GM18499 (cell line): Measurements from ENCODE around the gene DDX5.
"Not testable (repeated sequence)": the region's sequence is repeated elsewhere in the genome, so short reads cannot be mapped to it uniquely, and the experiment has no call there.

ENCODE experiments used
- ATAC-seq: cut with Tn5 transposase; IDR thresholded peaks from one replicate; pipeline ENCODE4 v1.9.1; 2021; ENCODE audit warnings: moderate number of reproducible peaks; ENCODE audit not compliant: insufficient read depth, unreplicated experiment

DDX5 gene

GRCh38 chr17:64496348-64496785 is 9.7 kb downstream of the DDX5 start:
- no peak for ATAC-seq

GRCh38 chr17:64495300-64495699 is 10.8 kb downstream of the DDX5 start:
- ATAC-seq, result not testable (repeated sequence)

DNA sequence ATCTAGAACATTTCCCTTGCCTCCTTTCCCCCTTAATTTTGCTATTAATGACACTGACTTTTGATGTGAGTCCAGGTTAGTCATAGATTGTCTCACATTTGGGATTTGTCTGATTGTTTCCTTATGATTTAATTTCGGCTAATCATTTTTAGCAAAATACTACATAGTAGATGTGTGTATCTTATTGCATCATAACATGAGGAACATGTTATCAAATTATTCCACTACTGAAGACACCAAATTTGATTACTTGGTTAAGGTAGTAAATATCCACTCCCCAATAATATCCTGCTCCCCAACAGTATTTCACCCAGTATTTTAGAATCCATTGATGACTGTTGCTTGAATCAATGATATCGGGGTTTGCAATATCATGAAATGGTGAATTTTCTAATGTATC is 12.0 kb downstream of the DDX5 start:
- no peak for ATAC-seq

DNA sequence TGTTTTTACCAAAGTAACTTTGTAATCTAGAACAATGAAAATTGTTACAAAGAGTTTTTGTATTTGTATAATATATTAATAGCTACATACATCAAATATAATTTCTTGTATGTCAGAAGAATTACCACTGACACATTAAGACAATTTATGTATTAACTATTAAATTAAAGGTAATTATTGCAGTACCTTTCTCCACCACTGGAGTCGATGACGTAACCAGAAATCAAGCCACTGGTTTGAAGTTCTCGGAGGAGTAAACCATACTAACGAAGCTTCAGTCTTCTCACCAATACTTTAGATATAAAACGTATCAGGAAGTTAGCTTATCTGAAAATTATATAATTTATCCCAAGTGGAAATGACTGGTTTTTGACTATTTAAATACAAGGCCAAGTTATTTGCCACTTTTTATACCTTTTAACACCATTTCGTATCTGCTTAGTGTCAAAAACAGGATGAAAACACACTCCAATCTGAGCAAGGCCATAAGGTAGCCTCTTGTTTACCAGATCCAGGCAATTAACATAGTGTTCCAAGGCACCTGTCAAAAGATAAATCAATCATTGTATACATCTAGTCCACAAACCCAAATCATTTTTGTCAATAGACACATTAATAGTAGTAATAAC is 13.5 kb downstream of the DDX5 start:
- no peak for ATAC-seq

GRCh38 chr17:64491994-64492393 is 14.1 kb downstream of the DDX5 start:
- no peak for ATAC-seq

DNA sequence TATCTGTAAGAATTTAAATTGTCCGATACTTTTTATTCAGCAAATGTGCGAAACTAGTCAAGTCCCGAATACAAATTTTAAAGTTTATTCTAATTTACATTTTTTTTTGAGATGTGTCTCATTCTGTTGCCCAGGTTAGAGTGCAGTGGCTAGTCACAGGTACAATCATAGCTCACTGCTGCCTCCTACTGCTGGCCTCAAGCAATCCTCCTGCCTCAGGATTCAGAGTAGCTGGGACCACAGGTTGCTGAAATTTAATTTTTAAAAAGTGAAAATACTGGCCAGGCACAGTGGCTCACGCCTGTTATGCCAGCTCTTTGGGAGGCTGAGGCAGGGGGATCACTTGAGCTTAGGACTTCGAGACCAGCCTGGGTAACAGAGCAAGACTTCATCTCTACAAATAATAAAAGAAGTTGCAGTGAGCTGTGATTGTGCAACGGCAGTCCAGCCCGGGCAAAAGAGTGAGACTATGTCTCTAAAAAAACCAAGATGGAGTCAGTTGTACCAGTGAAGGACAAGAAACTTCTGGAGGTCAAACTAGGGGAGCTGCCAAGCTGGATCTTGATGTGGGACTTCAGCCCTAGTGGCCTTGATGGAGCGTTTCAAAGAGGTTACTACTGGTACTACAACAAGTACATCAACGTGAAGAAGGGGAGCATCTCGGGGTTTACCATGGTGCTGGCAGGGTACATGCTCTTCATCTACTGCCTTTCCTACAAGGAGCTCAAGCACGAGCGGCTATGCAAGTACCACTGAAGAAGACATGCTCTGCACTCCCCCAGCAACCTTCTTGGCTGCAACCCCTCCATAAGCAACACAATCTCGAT is 14.8 kb downstream of the DDX5 start:
- ATAC-seq, result no peak

DNA sequence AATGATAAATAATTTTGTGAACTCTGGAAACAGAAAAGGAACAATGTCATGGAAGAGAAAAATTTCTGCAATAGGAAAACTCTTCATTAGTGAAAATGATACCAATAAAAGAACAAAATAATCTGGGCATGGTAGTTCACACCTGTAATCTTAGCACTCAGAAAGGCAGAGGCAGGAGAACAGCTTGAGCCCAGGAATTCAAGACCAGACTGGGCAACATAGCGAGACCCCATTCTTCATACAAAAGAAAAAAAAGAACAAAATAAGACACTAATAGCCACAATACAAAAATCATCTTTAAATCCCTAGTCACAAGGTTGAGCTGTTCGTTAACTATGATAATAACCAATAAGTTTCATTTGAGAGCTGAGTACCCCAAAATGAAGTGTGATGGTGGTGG is 17.8 kb downstream of the DDX5 start:
- no peak for ATAC-seq

- no peak for ATAC-seq
Observed at GRCh38 chr17:64484380-64484779, 21.7 kb downstream of the DDX5 start.

GRCh38 chr17:64480951-64481350 is 25.1 kb downstream of the DDX5 start:
- no peak for ATAC-seq

GRCh38 chr17:64477849-64478248 is 28.2 kb downstream of the DDX5 start:
- no peak for ATAC-seq

GRCh38 chr17:64472564-64472963 is 33.5 kb downstream of the DDX5 start:
- ATAC-seq, result no peak

GRCh38 chr17:64471440-64471839 is 34.6 kb downstream of the DDX5 start:
- no peak for ATAC-seq

DNA sequence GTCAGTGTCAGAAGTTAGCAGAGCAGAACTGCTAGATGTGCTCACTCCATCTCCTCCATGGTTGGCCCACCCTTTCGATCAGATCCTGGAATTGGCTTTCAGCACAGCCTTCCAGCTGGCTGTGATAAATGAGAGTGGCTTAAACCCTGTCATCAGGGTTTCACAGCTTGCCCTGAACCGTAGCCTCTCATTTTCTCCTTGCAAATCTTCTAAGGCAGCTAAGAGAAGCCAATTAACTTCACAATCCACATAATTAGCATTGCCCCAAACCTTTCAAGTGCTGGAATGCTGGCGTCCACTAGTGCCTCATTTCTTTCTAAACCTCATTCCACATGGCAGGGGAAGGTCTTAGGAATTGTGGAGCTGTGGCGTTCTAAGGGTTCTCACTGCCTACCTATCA is 35.5 kb downstream of the DDX5 start:
- ATAC-seq, result no peak

DNA sequence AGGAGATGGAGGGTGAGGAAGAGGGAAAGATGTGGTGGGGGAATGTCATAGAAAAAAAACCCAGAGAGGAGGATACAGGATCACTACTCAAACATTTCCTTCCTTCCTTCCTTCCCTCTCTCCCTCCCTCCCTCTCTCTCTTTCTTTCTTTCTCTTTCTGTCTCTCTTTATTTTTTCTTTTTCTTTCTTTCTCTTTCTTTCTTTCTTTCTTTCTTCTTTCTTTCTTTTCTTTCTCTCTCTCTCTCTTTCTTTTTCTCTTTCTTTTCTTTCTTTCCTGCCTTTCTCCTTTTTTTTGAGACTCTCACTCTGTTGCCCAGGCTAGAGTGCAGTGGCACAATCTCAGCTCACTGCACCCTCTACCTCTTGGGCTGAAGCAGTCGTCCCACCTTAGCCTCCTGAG is 39.3 kb downstream of the DDX5 start:
- ATAC-seq, result not testable (repeated sequence)

- no peak for ATAC-seq
Observed at GRCh38 chr17:64466019-64466735, 39.9 kb downstream of the DDX5 start.

GRCh38 chr17:64461788-64462187 is 44.3 kb downstream of the DDX5 start:
- ATAC-seq, result no peak

- ATAC-seq, result no peak
Observed at GRCh38 chr17:64460955-64461354, 45.1 kb downstream of the DDX5 start.

DNA sequence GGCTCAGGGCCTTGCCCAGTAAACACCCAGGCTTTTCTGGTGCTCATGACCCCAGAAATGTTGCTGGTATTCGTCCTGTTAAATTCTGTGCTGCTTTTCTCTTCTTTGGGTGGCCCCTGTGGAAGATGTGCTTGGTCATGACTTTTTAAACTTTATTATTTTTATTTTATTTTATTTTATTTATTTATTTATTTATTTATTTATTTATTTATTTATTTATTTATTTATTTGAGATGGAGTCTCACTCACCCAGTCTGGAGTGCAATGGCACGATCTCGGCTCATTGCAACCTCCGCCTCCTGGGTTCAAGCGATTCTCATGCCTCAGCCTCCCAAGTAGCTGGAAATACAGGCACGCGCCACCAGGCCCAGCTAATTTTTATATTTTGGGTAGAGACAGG is 46.3 kb downstream of the DDX5 start:
- ATAC-seq, result not testable (repeated sequence)

GRCh38 chr17:64459284-64459747 is 46.8 kb downstream of the DDX5 start:
- no peak for ATAC-seq

GRCh38 chr17:64458756-64459155 is 47.3 kb downstream of the DDX5 start:
- no peak for ATAC-seq

GRCh38 chr17:64457156-64457555 is 48.9 kb downstream of the DDX5 start:
- ATAC-seq, result no peak
